Adrenal gland (tissue), 12 donors: ENCODE measurements around the gene CHRDL2. TPM values are rescaled to one million over a fixed set of nuclear protein-coding genes. Genes with fewer than 3 reads are reported as not detected.

Experiments used
- DNase-seq, 7 donors: peaks; one replicate each; pipeline ENCODE4 v3.0.0-alpha.2; 2019 to 2020
- H3K27ac ChIP-seq, 5 donors: fragments of 200-600 bp; sonication (generic) in 4 of 5; 1 replicate in 3 of 5; 2 replicates in 2 of 5; pipeline versions ENCODE4 v1.5.1 to v1.8.0; 2016 to 2020; ENCODE audit warnings: mild to moderate bottlenecking in 1 of 5
- H3K27me3 ChIP-seq: fragments of 200-600 bp; 2 replicates; pipeline ENCODE4 v1.8.0; 2021
- H3K36me3 ChIP-seq, 2 donors: fragments of 200-600 bp; replicated peaks in 1 of 2; 1 replicate in 1 of 2; 2 replicates in 1 of 2; pipeline versions ENCODE4 v1.5.1 to v1.8.0; 2018 to 2022
- H3K4me1 ChIP-seq, 2 donors: fragments of 200-600 bp; replicated peaks in 1 of 2; 1 replicate in 1 of 2; 2 replicates in 1 of 2; pipeline versions ENCODE4 v1.5.1 to v1.8.0; 2018 to 2021
- H3K4me3 ChIP-seq, 4 donors: fragments of 200-600 bp; sonication (generic) in 3 of 4; one replicate each; pipeline ENCODE4 v1.5.1; 2016 to 2018
- H3K9me3 ChIP-seq, 3 donors: fragments of 200-600 bp; sonication (generic) in 1 of 3; replicated peaks in 1 of 3; 1 replicate in 2 of 3; 2 replicates in 1 of 3; pipeline versions ENCODE4 v1.5.1 to v1.8.0; 2016 to 2021
- POLR2A ChIP-seq, 2 donors: fragments of 450-650 bp; IDR thresholded peaks; one replicate each; pipeline ENCODE4 v1.6.1; 2017; ENCODE audit warnings: antibody characterized with exemption in 2 of 2, mild to moderate bottlenecking in 2 of 2, moderate library complexity in 1 of 2
- WGBS, 4 donors: extraction: QIAGEN DNeasy Blood & Tissue Kit in 2 of 4; methylation state at CpG; one replicate each; pipeline versions ENCODE4 v1.1.5 to v1.1.7; 2013 to 2017; 5-methylcytosine and 5-hydroxymethylcytosine counted together
- intact Hi-C, 2 donors: fragments of 100-400 bp; cut with DNase I; formaldehyde crosslinking; loops; one replicate each; pipeline versions ENCODE4 v1.14.1 to v1.15.0; 2022 to 2023
- polyA plus RNA-seq, 3 donors: library from polyadenylated mRNA; stranded (reverse); fragments of 200-250 nt in 2 of 3; fragments of 350-450 nt in 1 of 3; fragmentation: Illumina TruSeq in 1 of 3; extraction: RNeasy Lipid Tissue Mini Kit (QIAGEN cat#74804) in 1 of 3; gene quantifications; one replicate each; pipeline ENCODE4 v1.2.3, GENCODE V29; 2013 to 2014
- total RNA-seq, 9 donors: library from RNA; depleted of rRNA in 4 of 9; stranded (reverse); fragments of >200 nt in 4 of 9; fragments of 120-200 nt in 1 of 9; fragmentation: NEBNext Ultra II Directional in 1 of 9; extraction: Animal tissue kit (Norgen Biotek cat#: 25700) in 1 of 9; gene quantifications; one replicate each; pipeline versions ENCODE4 v1.1.0 to v1.2.4, GENCODE V29; 2013 to 2023
- TF ChIP-seq, protein P1 (sequence below), 6 experiments: fragments of 450-650 bp in 4 of 6; fragments of 200-600 bp in 2 of 6; sonication (generic) in 1 of 6; IDR thresholded peaks; 1 replicate in 5 of 6; 2 replicates in 1 of 6; pipeline versions ENCODE4 v1.5.1 to v1.8.0; 2016 to 2021; ENCODE audit warnings: antibody characterized with exemption in 6 of 6, mild to moderate bottlenecking in 2 of 6, moderate library complexity in 1 of 6
- donor health status: healthy with polysubstance abuse.
- donor health status: Bipolar disorder and iron deficiency.
- donor health status: DM: yes; HTN: yes; CAD: no.
- donor health status: DM: no; HTN: no; CAD: no.
- donor health status: DM: no; HTN: no; CAD: no.
- donor health status: DM: yes; HTN: yes; CAD: no.

Gene CHRDL2
- total and polyA plus RNA-seq, 12 donors: 0.30 to 0.95 (median 0.72) TPM; not detected in 7

DNA sequence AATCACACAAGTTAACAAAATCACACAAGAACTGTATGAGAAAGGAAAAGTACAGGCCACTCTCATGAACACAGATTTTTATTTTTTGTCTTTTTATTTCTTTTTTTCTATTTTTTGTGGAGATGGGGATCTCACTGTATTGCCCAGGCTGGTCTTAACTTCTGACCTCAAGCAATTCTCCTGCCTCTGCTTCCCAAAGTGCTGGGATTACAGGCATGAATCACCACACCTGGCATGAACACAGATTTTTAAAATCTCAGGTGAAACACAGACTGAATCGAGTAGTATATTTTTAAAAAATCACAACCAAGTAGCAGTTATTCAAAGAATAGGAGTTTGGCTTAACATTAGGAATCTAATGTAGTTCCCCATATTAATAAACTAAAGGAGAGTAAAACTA is 35.7 kb upstream of the CHRDL2 start:
- H3K4me1 ChIP-seq: peaks cover 0 to under 1% of the 10 kb centered on the region in 2 donors
- H3K9me3 ChIP-seq: no peaks in the 10 kb centered on the region
- WGBS, 4 donors: 95 to 98% (median 96%) methylated on average over 1 of the region's 1 CpG
- TF ChIP-seq POLR2A (IDR thresholded peaks at IDR 0.05): no peak
- TF ChIP-seq, protein P1, sequence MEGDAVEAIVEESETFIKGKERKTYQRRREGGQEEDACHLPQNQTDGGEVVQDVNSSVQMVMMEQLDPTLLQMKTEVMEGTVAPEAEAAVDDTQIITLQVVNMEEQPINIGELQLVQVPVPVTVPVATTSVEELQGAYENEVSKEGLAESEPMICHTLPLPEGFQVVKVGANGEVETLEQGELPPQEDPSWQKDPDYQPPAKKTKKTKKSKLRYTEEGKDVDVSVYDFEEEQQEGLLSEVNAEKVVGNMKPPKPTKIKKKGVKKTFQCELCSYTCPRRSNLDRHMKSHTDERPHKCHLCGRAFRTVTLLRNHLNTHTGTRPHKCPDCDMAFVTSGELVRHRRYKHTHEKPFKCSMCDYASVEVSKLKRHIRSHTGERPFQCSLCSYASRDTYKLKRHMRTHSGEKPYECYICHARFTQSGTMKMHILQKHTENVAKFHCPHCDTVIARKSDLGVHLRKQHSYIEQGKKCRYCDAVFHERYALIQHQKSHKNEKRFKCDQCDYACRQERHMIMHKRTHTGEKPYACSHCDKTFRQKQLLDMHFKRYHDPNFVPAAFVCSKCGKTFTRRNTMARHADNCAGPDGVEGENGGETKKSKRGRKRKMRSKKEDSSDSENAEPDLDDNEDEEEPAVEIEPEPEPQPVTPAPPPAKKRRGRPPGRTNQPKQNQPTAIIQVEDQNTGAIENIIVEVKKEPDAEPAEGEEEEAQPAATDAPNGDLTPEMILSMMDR (IDR thresholded peaks at IDR 0.05): no peak
- no peaks in the 10 kb centered on the region for H3K27me3 ChIP-seq
- H3K36me3 ChIP-seq: no peaks in the 10 kb centered on the region
- H3K4me3 ChIP-seq: no peak overlapping the region
- DNase-seq: no peak
- intact Hi-C loops: loop anchor here in 1 of 2 donors (10.0 kb wide), 1 partner anchor 608 kb away; no protein-coding TSS in a partner anchor
- H3K27ac ChIP-seq: no peak overlapping the region

DNA sequence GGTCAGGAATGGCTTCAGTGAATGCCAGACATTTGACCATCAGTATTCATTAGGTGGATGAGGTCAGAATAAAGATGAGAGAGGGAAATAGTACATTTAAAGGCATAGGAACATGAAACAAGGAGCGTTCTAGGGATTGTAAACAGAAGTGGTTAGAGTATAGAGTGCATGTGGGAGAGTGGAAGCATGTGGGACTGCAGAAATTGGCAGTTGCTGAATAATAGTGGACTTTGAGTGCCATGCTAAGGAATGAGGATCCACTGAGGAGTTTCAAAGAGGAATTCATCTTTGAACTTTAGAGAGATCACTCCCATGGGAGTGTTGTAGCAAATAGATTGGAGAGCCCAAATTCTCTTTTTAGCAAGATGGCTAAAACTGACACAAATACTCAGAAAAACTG is 25.3 kb upstream of the CHRDL2 start:
- no peaks in the 10 kb centered on the region for H3K36me3 ChIP-seq
- H3K4me1 ChIP-seq: peaks cover 4 to 31% of the 10 kb centered on the region in 2 donors
- H3K9me3 ChIP-seq: no peaks in the 10 kb centered on the region
- intact Hi-C loops: no loop called here
- no peak for DNase-seq
- H3K4me3 ChIP-seq: no peak overlapping the region
- H3K27ac ChIP-seq: no peak overlapping the region
- WGBS, 4 donors: 83 to 97% (median 93%) methylated on average over 1 of the region's 1 CpG
- TF ChIP-seq POLR2A (IDR thresholded peaks at IDR 0.05): no peak
- TF ChIP-seq, protein P1 (IDR thresholded peaks at IDR 0.05): no peak
- no peaks in the 10 kb centered on the region for H3K27me3 ChIP-seq

DNA sequence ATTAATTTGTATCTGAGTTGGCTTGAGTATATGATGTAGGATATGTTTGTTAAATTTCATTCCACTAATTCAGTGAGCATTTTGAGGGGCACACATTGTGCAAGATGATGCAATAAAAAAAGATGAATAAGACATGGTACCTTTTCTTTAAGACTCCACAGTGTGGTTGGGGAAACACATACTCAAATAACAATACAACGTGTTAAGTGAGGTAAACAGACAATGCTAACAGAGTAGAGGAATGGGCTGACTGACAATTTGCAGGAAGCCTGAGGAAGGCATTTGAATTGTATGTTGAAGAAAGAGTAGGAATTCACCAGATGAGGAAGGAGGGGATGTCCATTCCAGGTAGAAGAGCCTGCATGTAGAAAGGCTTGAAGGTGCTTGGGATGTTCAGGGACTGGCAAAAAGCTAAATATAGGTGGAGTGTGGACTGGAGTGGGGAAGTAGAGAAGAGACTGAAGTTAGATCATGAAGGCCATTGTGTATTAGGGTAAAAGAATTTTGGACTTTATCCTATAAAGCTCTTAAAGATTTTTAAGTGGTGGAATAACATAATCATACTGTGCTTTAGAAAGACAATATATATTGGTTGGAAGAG is 24.3 kb upstream of the CHRDL2 start:
- Histone ChIP-seq H3K27me3 (no peaks in the 10 kb centered on the region), H3K27ac (no peak overlapping the region), H3K36me3 (no peaks in the 10 kb centered on the region), H3K4me3 (no peak overlapping the region), H3K9me3 (no peaks in the 10 kb centered on the region), H3K4me1 (peaks cover 4 to 42% of the 10 kb centered on the region in 2 donors)
- TF ChIP-seq POLR2A (IDR thresholded peaks at IDR 0.05): no peak
- TF ChIP-seq, protein P1 (IDR thresholded peaks at IDR 0.05): no peak
- no peak for DNase-seq
- WGBS, 4 donors: 71 to 81% (median 73%) methylated on average over 1 of the region's 1 CpG
- intact Hi-C loops: no loop called here

DNA sequence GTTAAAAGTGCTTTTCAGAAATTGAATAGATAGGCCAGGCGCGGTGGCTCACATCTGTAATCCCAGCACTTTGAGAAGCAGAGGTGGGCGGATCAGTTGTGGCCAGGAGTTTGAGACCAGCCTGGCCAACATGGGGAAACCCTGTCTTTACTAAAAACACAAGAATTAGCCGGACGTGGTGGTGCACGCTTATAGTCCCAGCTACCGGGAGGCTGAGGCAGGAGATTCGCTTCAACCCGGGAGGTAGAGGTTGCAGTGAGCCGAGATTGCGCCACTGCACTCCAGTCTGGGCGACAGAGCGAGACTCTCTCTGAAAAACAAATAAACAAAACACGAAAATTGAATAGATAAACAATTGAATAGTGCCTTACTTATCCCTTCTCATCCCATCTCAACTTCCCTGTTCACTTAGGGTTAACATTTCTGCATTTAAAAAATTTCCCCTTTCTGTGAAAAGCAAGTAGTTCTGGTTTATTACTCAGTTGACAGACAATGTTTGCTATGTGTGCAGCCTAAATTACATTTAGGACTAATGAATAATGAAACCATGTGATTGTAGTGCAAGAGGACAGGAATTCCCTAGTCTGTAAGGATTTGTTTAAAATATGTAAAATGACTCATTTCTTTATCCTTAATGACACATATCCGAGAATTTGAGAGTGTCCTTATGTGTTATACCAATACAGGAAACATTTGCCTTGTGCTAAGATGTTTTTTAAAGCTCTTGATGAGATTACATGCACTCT is 23.5 kb upstream of the CHRDL2 start:
- 80 to 86% (median 84%) methylated on average over 15 of the region's 15 CpGs for WGBS, 4 donors
- no peak for DNase-seq

More for the DNA sequence above, 23.5 kb upstream of the CHRDL2 start:
- TF ChIP-seq, protein P1 (IDR thresholded peaks at IDR 0.05): no peak
- no peak for TF ChIP-seq POLR2A (IDR thresholded peaks at IDR 0.05)
- intact Hi-C loops: no loop called here
- no peak overlapping the region for H3K4me3 ChIP-seq
- H3K27ac ChIP-seq: no peak overlapping the region
- peaks cover 12 to 50% of the 10 kb centered on the region in 2 donors for H3K4me1 ChIP-seq
- no peaks in the 10 kb centered on the region for H3K36me3 ChIP-seq
- H3K9me3 ChIP-seq: no peaks in the 10 kb centered on the region
- H3K27me3 ChIP-seq: no peaks in the 10 kb centered on the region
